PFSK-1 (cell line): ENCODE data around the gene HS1BP3.

Experiments used
- FOXP2 ChIP-seq: optimal IDR thresholded peaks from 2 replicates; pipeline ENCODE3; 2011; ENCODE audit warnings: borderline replicate concordance, control low read depth, inconsistent platforms; ENCODE audit not compliant: insufficient read depth; ENCODE audit errors: extremely low read length, extremely low read depth
- POLR2AphosphoS5 ChIP-seq: IDR thresholded peaks from 2 replicates; pipeline ENCODE4 v1.6.1; 2012; ENCODE audit warnings: low read depth, mild to moderate bottlenecking, control low read depth, low read length, moderate library complexity
- REST ChIP-seq, 2 experiments: IDR thresholded peaks; 2 replicates each; pipeline versions ENCODE4 v1.6.1 to v1.8.0; 2011 to 2012; ENCODE audit warnings: low read depth in 2 of 2, low read length in 2 of 2, control low read depth in 1 of 2, inconsistent platforms in 1 of 2, mild to moderate bottlenecking in 1 of 2, moderate library complexity in 1 of 2; ENCODE audit not compliant: insufficient read depth in 1 of 2
- SIN3A ChIP-seq: IDR thresholded peaks from 2 replicates; pipeline ENCODE4 v1.6.1; 2012; ENCODE audit warnings: mild to moderate bottlenecking, low read length, moderate library complexity, borderline replicate concordance; ENCODE audit not compliant: insufficient read depth
- TAF1 ChIP-seq: IDR thresholded peaks from 2 replicates; pipeline ENCODE4 v1.6.1; 2012; ENCODE audit warnings: low read length, control low read depth, borderline replicate concordance; ENCODE audit not compliant: insufficient read depth

Gene HS1BP3

GRCh38 chr2:20624156-20624883 is 26.6 kb downstream of the HS1BP3 start:
- TF ChIP-seq FOXP2 (no peak), POLR2AphosphoS5 (no peak), SIN3A (no peak), TAF1 (no peak), REST (IDR thresholded peaks at IDR 0.05; ENCODE audit: insufficient read depth in 1 of 2, low read depth in 2 of 2, low read length in 2 of 2) (no peak)

GRCh38 chr2:20623741-20624155 is 27.1 kb downstream of the HS1BP3 start:
- TF ChIP-seq TAF1 (no peak), SIN3A (no peak), POLR2AphosphoS5 (no peak), FOXP2 (no peak), REST (IDR thresholded peaks at IDR 0.05; ENCODE audit: insufficient read depth in 1 of 2, low read depth in 2 of 2, low read length in 2 of 2) (no peak)

GRCh38 chr2:20623241-20623640 is 27.7 kb downstream of the HS1BP3 start:
- TF ChIP-seq TAF1 (no peak), REST (IDR thresholded peaks at IDR 0.05; ENCODE audit: insufficient read depth in 1 of 2, low read depth in 2 of 2, low read length in 2 of 2) (no peak), SIN3A (no peak), FOXP2 (no peak), POLR2AphosphoS5 (no peak)

- TF ChIP-seq SIN3A (no peak), REST (IDR thresholded peaks at IDR 0.05; ENCODE audit: insufficient read depth in 1 of 2, low read depth in 2 of 2, low read length in 2 of 2) (no peak), TAF1 (no peak), POLR2AphosphoS5 (no peak), FOXP2 (no peak)
Observed at GRCh38 chr2:20622731-20623130, 28.2 kb downstream of the HS1BP3 start.

GRCh38 chr2:20622296-20622686 is 28.6 kb downstream of the HS1BP3 start:
- no peak for TF ChIP-seq SIN3A
- no peak for TF ChIP-seq TAF1
- no peak for TF ChIP-seq FOXP2
- TF ChIP-seq REST (IDR thresholded peaks at IDR 0.05; ENCODE audit: insufficient read depth in 1 of 2, low read depth in 2 of 2, low read length in 2 of 2), result no peak
- no peak for TF ChIP-seq POLR2AphosphoS5
